Breast epithelium (tissue), 3 donors: ENCODE results near the gene SERPINB2.

Experiments
- POLR2A ChIP-seq: fragments of 450-650 bp; IDR thresholded peaks from one replicate; pipeline ENCODE4 v1.6.1; 2016; ENCODE audit warnings: antibody characterized with exemption, mild to moderate bottlenecking, moderate library complexity
- POLR2AphosphoS5 ChIP-seq, 3 donors: sonication (generic); formaldehyde crosslinking; IDR thresholded peaks; one replicate each; pipeline ENCODE4 v1.6.1; 2017; ENCODE audit warnings: antibody characterized with exemption in 3 of 3
- TF ChIP-seq, protein P1 (sequence below), 3 donors: fragments of 450-650 bp; IDR thresholded peaks; one replicate each; pipeline ENCODE4 v1.5.1; 2016 to 2017; ENCODE audit warnings: antibody characterized with exemption in 3 of 3, mild to moderate bottlenecking in 3 of 3, moderate library complexity in 3 of 3

DNA sequence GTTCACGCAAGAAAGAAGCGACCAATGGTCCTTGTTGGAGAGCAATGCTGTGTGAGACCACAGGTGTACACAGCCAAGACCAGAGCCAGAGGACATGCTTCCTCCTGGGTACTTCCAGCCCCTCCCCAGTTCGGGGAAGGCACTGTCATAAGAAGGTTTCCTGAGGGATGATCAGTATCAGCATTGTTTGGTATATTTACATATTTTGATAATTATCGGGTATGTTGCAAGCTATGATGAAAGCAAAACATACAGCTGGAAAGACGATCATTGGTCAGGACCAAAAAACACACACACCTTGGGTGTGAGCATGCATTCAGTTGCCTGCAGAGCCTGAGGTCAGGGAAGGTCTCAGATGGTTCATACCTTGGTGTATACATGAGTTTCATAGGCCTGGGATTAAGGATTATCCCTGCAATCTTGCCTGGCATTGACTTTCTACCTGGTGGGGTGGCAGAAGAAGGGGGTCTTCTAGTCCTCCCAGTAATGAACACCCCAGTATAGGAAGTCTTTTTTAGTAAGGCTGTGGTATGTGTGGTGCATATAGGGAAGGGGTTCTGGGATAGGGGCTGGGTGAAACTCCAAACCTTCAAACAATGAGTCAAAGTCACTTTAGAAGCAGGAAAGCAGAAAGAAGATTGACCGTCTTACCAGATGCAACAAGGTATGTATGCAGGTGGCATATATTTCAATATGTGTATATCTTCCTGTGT is 2.9 kb downstream of the SERPINB2 start:
- TF ChIP-seq, protein P1, sequence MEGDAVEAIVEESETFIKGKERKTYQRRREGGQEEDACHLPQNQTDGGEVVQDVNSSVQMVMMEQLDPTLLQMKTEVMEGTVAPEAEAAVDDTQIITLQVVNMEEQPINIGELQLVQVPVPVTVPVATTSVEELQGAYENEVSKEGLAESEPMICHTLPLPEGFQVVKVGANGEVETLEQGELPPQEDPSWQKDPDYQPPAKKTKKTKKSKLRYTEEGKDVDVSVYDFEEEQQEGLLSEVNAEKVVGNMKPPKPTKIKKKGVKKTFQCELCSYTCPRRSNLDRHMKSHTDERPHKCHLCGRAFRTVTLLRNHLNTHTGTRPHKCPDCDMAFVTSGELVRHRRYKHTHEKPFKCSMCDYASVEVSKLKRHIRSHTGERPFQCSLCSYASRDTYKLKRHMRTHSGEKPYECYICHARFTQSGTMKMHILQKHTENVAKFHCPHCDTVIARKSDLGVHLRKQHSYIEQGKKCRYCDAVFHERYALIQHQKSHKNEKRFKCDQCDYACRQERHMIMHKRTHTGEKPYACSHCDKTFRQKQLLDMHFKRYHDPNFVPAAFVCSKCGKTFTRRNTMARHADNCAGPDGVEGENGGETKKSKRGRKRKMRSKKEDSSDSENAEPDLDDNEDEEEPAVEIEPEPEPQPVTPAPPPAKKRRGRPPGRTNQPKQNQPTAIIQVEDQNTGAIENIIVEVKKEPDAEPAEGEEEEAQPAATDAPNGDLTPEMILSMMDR (IDR thresholded peaks at IDR 0.05), result no peak
- TF ChIP-seq POLR2A (no peak), POLR2AphosphoS5 (IDR thresholded peaks at IDR 0.05) (no peak)
